ENCODE data around the gene SLC2A11.

The SLC2A11 gene

DNA sequence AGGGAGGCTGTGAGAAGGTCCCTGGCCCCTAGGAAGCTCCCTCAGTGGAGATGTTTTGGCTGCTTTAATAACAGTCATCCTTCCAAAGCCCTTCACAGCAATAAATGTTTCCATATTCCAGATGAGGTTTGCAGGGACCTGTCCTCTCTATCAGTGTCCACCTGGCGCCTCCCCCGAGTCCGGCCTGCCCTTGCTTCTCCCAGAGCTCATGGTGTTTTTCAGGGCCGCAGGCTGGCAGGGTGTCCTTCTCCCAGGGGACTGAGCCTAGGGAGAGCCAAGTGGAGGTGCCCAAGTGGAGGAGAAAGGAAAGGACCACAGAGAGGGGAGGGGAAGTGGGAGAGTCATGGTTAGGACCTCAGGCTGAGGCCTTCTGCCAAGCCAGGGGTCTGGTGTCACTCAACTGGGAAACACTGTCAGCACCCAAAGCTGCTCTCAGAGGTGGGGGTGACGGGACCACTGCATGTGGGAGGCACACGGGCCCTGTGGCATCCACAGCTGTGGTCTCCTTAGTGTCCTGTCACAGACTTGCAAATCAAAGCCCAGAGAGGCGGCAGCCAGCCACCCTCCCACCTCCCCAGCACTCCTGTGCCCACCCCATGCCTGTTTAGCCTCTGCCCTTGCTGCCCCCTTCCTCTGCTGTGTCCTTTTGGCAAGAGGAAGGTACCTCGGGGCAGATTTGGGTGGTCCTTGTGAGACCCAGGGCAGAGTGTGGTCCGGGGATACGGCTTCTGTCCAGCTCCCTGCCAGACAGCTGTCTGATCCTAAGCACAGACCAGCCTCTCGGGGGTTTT, 25.3 kb upstream of the SLC2A11 start:
- no peak for DNase-seq

DNA sequence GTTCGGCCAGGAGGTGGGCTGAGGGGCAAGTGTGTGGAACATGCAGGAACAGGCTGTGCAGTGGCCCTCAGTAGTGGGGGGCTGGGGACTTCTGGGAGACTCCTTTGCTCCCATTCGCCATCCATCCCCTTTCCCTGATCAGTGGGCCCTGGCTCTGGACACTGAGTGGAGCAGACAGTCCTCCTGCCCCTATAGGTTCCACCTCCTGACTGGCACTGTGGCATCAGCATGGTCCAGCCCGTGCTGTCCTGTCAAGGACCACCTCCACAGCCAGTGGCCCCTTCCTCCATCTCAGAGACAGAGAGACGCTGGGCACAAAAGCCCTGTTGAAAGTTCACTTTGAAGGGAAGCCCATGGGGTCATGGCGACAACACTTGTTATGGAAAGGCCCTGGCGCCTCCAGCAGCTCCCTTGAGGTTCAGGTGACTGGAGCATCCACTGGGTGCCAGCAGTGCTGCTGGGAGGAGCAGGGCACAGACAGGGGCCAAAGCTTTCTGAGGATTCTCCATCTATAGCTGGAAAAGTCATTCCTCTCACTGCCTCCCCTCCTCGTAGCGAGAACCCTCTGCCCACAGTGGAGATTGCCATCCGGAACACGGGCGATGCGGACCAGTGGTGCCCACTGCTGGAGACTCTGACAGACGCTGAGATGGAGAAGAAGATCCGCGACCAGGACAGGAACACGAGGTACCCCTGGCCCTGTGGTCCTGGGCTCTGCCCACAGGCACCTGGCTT, 24.5 kb upstream of the SLC2A11 start:
- DNase-seq = no peak

DNA sequence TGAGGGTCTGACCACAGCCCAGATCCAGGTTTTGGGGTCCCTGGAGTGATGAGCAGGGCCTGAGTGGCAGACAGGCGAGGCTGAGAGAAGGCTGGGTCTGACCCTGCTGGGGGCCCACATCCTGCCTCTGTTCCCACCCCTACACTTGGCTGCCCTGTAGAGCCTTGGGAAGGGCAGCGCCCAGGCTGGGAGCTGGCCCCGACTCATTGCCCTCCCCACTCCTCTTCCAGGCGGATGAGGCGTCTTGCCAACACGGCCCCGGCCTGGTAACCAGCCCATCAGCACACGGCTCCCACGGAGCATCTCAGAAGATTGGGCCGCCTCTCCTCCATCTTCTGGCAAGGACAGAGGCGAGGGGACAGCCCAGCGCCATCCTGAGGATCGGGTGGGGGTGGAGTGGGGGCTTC, 23.8 kb upstream of the SLC2A11 start:
- DNase-seq = no peak

DNA sequence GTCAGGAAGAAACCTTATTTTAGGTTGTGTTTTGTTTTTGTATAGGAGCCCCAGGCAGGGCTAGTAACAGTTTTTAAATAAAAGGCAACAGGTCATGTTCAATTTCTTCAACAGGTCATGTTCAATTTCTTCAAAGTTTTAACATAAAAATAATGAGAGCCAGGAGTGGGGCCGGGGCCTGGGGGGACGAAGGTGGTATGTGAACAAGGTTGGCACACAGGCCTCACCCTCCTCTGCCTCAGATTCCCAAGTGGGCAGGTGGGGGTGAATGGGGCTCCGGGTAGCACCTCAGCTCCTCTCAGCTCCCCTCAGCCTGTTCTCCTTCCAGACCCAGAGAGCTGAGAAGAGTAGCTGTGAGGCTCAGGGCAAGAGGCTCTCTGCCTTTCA, 23.3 kb upstream of the SLC2A11 start:
- DNase-seq = no peak

DNA sequence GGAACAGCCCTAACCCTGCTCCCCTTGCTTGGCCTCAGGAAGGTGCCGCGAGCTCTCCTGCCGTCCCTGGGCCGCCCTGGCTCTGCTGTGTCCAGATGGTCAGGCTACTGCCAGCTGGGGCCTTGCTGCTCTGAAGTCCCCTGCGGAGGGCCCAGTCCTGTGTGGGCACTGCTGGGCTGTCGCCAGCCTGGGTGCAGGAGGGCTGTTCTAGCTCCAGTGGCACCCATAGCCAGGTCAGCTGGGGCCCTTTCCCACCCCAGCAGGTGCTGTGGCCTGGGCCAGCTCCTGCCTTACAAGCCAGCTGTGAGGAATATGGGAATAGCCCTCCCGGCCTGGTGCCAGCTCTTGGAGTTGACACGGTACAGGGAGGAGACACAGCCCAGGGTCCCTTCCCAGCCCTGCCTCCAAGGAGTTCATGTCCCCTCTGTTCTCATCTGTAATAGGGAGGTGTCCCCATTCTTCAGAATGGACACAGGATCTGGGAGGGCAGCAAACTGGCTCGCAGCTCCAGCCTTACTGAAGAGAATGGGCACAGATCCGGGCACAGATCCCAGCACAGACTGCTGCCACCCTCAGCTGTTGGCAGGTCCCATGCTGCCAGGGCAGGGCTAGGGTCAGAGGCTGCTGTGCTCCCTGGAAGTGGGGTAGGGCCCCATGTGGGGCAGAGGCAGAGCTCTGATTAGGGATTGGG, 22.7 kb upstream of the SLC2A11 start:
- DNase-seq = no peak

DNA sequence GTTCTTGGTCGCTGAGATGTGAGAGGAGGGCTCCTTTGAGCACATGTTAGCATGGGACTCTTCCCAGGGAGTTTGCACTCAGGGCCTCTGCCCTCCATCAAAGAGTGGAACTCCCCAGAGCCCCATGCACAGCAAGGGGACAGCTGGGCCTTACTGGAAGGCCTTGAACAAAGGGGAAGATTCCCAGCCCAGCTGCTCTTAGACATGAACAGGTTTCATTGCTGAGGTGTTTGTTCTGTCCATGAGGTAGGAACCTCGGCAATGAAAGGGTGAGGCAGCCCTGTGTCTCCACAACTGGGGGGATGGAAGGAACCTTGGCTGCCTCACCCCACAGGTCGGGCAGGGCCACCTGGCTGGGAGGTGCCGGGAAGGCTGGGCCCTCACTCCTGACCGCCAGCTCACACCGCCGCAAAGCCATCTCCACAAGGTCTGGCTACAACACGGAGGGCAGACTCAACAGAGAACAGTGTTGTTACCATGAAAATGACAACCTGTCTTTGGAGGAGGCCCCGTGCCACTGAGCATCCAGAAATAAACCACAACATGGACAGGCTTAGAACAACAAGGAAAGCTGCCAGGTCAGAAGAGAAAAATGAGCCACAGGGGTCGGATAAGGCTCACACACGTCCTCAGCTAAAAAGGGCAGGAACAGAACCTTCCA, 22.1 kb upstream of the SLC2A11 start:
- DNase-seq = no peak

DNA sequence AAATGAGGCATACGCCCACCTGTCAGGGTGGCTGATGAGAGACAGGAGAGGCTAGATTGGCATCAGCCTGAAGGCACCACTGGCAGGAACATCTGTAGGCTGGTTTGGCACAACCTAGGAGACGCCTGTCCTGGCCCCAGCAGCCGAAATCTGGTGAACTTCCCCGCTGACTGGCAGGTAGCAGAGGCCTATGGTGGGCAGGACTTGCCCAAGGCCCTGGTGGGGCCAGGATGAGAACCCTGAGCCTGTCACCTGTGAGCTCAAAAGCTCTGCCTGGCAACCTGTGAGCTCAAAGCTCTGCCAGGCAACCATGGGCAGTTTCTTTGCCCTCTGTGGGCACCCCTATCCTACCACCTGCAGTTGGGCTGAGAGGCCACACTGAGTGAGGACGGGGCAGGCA, 21.4 kb upstream of the SLC2A11 start:
- no peak for DNase-seq

DNA sequence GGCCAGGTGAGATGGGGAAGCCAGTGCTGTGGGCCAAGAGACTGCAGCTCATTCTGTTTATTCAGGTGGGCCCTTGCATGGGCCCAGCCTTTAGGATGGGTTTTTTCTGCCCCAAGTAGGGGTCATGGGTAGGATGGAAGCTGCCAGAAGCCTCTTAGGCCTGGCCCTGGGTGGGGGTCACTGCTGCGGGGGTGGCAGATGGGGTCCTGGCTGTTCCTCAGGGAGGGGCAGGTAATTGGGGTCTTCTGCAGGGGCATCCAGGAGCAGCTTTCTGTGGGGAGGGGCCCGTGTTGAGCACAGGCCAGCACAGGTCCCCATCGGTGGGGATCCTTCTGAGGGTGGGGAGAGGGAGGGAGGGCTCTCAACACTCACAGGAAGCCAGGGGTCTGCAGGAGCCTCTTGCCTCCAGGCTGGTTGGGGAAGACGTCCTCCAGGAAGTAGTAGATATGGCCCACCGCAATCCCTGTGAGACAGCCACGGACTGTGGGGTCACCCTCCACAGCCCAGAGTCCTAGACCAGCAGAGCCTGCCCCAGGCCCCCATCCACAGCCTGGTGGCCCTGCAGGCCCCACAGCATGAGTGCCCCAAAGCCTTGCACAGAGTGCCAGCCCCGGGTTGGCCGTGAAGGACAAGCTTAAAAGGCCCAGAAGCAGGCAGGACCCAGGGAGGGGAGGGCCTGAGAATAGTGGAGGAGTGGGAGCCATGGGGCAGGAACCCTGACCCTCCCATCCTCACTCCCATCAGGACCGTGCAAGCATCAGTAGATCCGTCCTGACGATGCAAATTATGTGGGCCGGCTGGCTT, 20.8 kb upstream of the SLC2A11 start:
- no peak for DNase-seq

DNA sequence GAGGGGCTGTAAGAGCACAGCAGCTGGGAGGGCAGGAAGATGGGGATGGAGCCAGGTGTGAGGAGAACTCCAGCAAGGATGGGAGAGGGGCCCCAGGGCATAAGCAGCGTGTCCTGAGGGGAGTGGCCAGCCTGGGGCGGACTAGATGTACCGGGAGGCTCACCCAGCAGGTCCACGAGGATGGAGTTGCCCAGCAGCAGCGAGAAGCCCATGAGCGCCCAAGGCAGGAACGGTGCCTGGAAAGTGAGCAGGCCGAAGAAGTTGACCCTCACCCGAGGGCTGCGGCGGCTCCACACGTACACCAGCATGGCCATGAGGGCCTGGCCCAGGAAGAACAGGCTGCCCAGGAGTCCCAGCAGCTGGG, 20.2 kb upstream of the SLC2A11 start:
- DNase-seq = no peak

DNA sequence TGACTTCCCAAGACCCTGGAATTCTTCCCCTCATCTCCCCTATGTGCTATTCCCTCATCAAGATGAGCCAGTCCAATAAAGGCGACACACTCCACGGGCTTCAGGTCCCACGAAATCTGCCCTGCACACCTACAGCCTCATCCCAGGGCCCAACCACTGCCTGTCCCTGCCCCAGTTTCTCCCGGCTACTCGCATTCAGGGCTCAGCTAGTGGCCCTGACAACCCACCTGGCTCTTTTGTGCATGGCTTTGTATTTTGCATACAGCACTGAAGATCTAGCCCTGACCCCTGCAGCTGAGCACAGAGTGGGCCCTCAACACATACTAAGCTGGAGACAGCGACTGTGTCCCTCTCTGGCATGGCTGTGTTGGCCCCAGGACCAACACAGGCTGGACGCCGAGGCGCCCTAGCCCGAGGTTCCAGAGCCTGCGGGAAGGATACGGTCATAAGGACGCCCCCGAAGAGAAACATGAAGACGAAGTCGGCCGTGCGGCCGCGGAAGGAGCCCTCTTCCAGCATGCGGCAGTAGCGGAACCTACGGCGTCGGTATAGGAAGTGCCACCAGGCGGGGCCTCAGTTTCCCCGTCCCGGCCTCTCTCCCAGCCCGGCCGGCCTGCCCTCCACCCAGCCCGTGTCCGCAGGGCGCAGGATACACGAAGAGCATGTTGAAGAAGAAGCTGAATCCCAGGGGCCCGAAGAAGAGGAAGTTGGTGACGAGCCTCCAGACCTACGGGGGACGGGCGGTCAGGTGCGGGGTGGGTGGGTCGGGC, 19.6 kb upstream of the SLC2A11 start:
- DNase-seq = peak; percentile 20 to 28 (median 26)

DNA sequence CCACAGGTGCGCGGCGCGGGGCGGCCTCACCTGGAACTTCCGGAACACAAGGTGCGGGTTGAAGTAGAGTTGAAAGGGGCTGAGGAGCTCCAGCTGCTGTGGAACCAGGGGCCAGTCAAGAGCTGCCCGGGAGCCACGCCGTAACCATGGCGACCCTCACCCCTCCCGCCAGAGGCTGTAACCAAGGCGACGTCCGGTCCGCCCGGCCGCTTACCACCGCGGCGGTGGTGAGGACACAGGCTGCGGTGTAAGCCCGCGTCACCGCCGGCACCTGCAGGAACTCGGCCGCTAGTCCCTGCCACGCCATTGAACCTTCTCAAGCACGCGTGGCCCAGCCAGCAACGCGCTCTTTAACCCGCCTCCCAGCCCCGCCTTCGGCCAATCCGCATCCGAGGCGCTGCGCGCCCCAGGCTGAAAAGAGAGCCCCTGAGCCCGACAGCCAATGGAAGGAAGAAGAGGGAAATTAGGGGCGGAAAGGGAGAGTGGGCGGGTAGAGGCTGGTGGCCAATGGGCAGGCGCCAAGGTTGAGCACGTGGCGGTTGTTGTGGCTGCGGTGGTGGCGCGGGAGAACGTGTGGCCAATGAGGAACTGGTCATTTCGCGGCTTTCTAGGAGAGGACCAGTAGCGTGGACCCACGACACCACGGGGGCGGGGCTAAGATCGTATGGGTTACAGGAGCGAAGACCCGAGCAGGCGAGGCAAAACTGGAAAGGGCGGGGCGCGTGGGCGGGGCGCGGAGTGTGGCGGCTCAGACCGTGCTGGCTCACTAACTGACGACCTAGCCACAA, 18.8 kb upstream of the SLC2A11 start, which contains the start of gene DERL3:
Gene DERL3 (minus strand): TSS at position 326 of the 788 bp plus-strand sequence. CDS start 19 bp downstream, at position 307.
- DNase-seq = peak; percentile 99

DNA sequence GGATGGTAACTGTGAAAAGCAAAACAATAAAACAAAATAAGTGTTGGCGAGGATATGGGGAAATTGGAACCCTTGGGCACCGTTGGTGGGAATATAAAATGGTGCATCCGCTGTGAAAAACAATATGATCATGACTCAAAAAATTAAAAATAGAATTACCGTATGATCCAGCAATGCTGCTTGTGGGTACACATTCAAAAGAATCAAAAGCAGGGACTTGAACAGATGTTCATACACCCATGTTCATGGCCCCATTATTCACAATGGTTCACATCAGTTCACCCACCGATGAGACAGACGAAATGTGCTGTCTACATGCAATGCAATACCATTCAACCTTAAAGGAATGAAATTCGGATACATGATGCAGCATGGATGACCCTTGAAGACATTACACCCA, 17.6 kb upstream of the SLC2A11 start:
- DNase-seq = no peak

DNA sequence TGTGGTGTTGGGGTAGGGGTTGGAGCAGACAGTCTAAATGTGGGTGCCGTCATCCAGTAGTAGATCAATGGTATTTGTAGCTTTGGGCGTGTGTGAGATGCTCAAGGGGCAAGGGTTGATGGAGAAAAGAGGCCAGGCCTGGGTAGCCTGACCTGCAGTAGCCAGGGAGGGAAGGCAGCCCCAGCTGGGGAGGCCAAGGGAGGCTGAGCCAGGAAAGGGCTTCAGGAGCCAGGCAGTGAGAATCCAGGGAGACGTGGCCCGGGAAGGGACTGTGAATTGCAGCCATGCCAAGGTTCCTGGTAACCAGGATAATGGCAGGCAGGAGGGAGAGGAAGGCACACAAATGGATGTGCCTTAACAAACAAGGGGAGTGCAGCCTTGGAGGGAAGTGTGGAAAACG, 16.4 kb upstream of the SLC2A11 start:
- DNase-seq = no peak

DNA sequence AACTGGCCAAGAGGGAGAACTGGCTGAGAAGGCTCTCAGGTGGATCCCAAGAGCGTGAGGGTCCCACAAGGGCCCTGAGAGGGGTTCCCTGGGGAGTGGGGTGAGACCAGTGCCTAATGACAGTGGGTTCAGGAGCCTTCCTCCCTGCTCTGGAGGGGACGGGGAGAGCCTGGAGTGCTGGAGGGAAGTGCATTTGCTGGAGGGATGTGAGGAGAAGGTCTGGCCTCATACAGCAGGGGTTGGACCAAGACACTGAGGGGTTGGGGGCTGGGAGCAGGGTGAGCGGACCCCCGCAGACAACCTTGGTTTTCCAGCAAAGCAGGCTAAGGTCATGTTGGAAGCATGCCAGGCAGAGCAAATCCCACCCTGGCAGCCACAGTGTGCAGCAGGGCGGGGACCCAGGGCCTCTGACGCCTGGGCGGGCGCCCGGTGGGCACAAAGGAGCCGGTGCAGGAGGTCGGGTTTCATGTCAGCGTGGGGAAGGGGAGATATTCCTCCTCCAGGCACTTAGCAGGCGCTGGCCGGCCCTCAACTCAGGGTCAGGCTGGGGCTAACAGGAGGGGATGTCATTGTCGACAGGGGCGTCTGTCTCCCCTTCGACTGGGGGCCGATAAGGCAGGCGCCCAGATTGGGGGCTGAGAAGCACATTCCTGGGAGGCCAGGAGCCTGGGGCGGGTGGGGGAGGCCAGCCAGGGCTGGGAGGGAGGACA, 15.8 kb upstream of the SLC2A11 start:
- no peak for DNase-seq

DNA sequence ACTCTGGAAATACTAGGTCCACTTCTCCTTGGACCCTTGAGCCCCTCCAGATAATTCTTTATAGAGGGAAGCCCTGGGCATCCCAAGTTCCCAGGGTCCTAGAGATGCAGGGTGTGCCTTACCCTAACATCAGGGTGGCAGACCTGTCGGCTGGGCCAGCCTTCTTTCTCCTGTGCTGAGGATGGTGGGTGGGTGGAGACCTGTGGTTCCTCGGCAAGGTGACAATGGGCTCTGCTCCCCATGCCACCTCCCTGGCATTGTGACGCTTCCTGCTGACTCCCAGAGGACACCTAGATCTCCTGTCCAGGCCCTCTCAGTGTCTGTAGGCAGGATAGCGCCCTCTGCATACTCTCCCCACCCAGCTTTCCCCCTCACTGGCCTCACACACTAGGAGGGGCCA, 15.1 kb upstream of the SLC2A11 start:
- DNase-seq = no peak

DNA sequence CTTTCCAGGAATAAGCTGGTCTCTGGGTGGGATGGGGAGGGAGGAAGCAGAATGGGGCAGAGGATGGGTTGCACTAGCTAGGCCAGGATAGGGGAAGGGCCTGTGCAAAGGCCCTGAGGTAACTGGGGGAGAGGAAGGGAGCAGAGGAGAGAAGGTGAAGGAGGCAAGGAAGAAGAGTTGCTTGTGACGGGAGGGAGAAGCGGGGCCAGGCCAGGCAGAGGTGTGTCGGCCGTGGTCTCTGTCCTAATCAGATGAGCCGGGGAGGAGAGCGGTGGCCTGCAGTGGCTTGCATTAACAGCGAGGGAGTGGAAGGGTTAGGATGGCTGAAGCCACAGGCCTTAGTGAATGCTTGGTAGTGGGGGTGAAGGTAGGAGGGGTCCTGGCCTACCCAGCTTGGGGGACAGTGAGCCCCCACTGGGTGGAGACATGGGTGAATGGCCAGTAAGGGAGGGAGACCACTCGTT, 12.9 kb upstream of the SLC2A11 start:
- no peak for DNase-seq

DNA sequence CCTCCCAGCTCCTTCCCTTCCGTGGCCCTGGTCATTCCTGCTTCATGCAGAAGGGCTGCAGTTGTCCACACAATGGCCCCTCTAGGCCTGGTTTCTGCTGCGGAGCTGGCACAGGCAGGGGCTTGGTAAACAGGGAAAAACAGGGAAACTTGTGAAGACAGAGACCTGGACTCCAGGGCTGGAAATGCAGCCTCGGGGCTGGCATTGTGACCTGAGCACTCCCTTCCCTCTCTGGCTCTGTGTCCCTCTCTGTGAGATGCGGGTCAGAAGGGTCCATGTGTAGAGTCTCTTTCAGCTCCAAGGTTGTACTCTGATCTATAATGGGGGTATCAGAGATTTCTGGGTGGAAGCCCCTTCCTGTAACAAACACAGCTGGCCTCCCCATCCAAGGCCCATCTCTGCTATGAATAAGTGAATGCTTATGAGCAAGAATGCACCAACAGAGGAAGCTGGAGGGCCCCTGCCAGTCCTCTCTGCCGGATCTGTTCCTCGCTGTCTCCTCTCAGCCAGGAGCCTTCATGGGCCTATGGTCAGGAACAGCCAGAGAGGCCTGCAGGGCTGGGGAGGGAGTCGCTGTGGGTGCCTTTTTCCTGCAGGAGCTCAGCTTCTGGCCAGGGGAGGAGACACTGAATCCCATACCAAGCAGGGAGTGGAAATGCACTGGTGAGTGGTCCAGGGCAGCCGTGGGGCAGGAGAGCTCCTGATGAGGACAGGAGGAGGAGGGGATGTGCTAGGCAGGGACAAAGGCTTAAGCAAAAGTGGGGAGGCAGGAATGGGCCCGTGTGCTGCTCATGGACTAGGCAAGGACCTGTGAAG, 12.2 kb upstream of the SLC2A11 start:
- DNase-seq = no peak

DNA sequence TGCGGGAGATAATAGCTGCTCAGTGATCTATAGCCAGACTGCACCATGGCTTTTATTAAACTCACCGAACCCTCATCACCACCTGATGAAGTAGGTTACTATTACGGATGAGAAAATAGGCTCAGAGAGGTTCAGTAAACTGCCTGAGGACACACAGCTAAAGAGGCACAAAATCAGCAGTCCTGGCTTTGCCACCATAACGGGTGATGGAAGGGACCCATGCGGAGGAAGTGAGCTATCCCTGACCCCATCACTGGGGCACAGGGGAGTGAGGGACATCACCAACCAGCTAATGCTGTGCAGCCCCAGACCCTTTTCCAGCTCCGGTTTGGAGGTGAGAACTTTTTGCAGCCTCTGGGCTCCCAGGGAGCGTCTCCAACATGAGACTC, 11.6 kb upstream of the SLC2A11 start:
- no peak for DNase-seq

DNA sequence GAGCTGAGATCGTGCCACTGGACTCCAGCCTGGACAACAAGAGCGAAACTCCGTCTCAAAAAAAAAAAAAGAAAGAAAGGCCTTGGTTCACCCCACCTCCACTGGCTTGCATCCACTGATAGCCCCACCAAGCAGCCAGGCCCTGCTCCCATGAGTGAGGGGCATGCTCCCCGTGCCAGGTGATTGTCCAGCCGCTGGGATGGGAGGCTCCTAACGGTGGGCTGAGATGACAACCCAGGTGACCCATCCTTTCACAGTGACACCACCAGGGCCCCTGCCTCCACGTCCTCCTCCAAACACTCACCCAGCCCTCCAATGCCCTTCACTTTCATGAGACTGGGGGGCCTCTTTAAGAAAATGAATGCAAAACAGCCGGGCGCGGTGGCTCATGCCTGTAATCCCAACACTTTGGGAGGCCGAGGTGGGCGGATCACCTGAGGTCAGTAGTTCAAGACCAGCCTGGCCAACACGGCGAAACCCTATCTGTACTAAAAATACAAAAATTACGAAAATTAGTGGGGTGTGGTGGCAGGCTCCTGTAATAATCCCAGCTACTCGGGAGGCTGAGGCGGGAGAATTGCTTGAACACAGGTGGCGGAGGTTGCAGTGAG, 10.3 kb upstream of the SLC2A11 start:
- no peak for DNase-seq
